Measurements from ENCODE around the gene AK9.
A peak's percentile ranks its signal among the peaks of the same experiment; 100 is the strongest.
"Not testable (repeated sequence)": the region's sequence is repeated elsewhere in the genome, so short reads cannot be mapped to it uniquely, and the experiment has no call there.

AK9 gene

DNA sequence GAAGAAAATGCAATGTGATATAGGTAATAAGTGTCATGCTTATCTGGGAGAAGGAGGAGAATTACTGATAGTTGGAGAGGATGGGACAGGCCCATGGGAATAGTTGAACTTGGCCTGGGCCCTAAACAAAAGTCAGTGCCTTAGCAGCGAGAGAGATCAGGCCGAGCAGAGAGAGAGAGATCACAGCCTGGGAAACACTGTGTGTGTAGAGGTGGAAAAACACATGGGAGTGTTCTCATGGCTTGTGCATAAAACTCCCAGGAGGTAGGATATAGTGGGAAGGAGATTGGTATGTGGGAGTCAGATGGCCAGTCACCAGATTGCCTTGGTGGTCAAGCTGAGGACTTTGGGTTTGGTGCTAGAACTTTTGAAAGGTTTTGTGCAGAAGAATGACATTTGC is 47.7 kb upstream of the AK9 start:
- TF ChIP-seq ZFP3 (CRISPR knock-in tag; IDR thresholded peaks at IDR 0.05), result no peak
- TF ChIP-seq ARNTL (CRISPR knock-in tag; IDR thresholded peaks at IDR 0.05; ENCODE audit: borderline replicate concordance, low read depth), result no peak
- no peak for TF ChIP-seq BACH2 (CRISPR knock-in tag; IDR thresholded peaks at IDR 0.05; ENCODE audit: borderline replicate concordance)
- no peak for TF ChIP-seq SNAI2 (CRISPR knock-in tag; IDR thresholded peaks at IDR 0.05)
- TF ChIP-seq, protein P1, sequence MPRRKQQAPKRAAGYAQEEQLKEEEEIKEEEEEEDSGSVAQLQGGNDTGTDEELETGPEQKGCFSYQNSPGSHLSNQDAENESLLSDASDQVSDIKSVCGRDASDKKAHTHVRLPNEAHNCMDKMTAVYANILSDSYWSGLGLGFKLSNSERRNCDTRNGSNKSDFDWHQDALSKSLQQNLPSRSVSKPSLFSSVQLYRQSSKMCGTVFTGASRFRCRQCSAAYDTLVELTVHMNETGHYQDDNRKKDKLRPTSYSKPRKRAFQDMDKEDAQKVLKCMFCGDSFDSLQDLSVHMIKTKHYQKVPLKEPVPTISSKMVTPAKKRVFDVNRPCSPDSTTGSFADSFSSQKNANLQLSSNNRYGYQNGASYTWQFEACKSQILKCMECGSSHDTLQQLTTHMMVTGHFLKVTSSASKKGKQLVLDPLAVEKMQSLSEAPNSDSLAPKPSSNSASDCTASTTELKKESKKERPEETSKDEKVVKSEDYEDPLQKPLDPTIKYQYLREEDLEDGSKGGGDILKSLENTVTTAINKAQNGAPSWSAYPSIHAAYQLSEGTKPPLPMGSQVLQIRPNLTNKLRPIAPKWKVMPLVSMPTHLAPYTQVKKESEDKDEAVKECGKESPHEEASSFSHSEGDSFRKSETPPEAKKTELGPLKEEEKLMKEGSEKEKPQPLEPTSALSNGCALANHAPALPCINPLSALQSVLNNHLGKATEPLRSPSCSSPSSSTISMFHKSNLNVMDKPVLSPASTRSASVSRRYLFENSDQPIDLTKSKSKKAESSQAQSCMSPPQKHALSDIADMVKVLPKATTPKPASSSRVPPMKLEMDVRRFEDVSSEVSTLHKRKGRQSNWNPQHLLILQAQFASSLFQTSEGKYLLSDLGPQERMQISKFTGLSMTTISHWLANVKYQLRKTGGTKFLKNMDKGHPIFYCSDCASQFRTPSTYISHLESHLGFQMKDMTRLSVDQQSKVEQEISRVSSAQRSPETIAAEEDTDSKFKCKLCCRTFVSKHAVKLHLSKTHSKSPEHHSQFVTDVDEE (CRISPR knock-in tag; IDR thresholded peaks at IDR 0.05), result no peak
- ATAC-seq, result no peak

DNA sequence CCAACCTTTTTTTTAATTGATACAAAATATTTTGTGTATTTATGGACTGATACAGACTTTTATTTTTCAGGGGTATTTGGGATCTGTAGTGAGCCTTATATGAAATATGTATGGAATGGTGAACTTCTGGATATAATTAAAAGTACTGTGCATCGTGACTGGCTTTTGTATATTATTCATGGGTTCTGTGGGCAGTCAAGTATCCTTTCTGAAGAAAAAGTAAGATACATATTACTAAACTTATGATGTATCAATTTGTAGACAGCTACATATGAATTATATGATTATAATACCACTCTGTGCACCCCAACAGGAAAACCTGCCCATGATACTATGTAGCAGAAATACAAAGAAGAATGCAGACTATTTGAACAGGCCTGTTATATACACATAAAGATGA is 47.3 kb upstream of the AK9 start:
- 0 out of 3 replicates have a peak, but pooled peaks have one; percentile 40 for ATAC-seq
- no peak for TF ChIP-seq ZNF8 (CRISPR knock-in tag; IDR thresholded peaks at IDR 0.05)
- no peak for TF ChIP-seq OSR1 (CRISPR knock-in tag; IDR thresholded peaks at IDR 0.05)
- TF ChIP-seq ZFP30 (CRISPR knock-in tag; IDR thresholded peaks at IDR 0.05), result no peak
- TF ChIP-seq ZNF70 (CRISPR knock-in tag; IDR thresholded peaks at IDR 0.05), result no peak
- no peak for TF ChIP-seq GLIS3 (CRISPR knock-in tag; IDR thresholded peaks at IDR 0.05)
- no peak for TF ChIP-seq SNAI2 (CRISPR knock-in tag; IDR thresholded peaks at IDR 0.05)
- TF ChIP-seq, protein P2, sequence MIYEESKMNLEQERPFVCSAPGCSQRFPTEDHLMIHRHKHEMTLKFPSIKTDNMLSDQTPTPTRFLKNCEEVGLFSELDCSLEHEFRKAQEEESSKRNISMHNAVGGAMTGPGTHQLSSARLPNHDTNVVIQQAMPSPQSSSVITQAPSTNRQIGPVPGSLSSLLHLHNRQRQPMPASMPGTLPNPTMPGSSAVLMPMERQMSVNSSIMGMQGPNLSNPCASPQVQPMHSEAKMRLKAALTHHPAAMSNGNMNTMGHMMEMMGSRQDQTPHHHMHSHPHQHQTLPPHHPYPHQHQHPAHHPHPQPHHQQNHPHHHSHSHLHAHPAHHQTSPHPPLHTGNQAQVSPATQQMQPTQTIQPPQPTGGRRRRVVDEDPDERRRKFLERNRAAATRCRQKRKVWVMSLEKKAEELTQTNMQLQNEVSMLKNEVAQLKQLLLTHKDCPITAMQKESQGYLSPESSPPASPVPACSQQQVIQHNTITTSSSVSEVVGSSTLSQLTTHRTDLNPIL (CRISPR knock-in tag; IDR thresholded peaks at IDR 0.05; ENCODE audit: low read depth), result no peak
- TF ChIP-seq ZNF565 (CRISPR knock-in tag; conservative IDR thresholded peaks at IDR 0.05; ENCODE audit: low read depth), result no peak
- TF ChIP-seq ARNTL (CRISPR knock-in tag; IDR thresholded peaks at IDR 0.05; ENCODE audit: borderline replicate concordance, low read depth), result no peak
- TF ChIP-seq ESRRG (CRISPR knock-in tag; IDR thresholded peaks at IDR 0.05), result no peak

DNA sequence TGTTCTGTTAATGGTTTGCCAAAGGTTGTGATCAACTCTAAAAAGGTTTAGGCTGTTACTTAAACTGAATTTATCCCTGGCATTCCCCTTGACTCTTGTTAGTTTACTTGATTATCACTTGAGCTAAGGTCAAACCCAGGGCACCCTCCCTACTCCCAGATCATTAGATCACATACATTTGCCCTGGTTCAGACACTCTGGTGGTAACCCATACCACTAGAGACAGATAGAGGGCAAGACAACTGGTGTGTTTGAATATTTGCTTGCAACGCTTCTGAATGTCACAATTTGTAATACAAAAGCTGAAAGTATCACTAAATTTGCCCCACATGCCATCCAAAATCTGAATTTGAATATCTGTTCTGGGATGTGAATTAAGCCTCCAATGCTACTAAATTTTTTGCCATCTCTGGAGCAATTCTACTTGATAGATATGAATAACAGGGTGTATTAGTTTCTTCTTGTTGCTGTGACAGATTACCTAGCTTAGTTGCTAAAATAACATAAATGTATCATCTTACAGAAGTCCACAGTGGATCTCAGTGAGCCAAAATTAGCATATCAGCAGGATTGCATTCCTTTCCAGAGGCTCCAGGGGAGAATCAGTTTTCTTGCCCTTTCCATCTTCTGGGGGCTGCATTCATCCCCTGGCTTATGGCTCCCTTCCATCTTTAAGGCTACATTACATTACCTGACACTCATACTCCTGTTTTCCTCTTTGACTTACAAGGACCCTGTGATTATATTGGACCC is 45.4 kb upstream of the AK9 start:
- ATAC-seq, result no peak
- TF ChIP-seq ESRRG (CRISPR knock-in tag; IDR thresholded peaks at IDR 0.05), result no peak
- TF ChIP-seq ZNF565 (CRISPR knock-in tag; conservative IDR thresholded peaks at IDR 0.05; ENCODE audit: low read depth), result no peak
- no peak for TF ChIP-seq ARNTL (CRISPR knock-in tag; IDR thresholded peaks at IDR 0.05; ENCODE audit: borderline replicate concordance, low read depth)
- no peak for TF ChIP-seq SNAI2 (CRISPR knock-in tag; IDR thresholded peaks at IDR 0.05)
- TF ChIP-seq, protein P1 (CRISPR knock-in tag; IDR thresholded peaks at IDR 0.05), result no peak
- TF ChIP-seq ZNF70 (CRISPR knock-in tag; IDR thresholded peaks at IDR 0.05), result no peak
- TF ChIP-seq RARB (CRISPR knock-in tag; IDR thresholded peaks at IDR 0.05), result no peak
- no peak for TF ChIP-seq ZFP30 (CRISPR knock-in tag; IDR thresholded peaks at IDR 0.05)
- no peak for TF ChIP-seq BACH2 (CRISPR knock-in tag; IDR thresholded peaks at IDR 0.05; ENCODE audit: borderline replicate concordance)
- TF ChIP-seq, protein P2 (CRISPR knock-in tag; IDR thresholded peaks at IDR 0.05; ENCODE audit: low read depth), result no peak
- TF ChIP-seq, protein P3, sequence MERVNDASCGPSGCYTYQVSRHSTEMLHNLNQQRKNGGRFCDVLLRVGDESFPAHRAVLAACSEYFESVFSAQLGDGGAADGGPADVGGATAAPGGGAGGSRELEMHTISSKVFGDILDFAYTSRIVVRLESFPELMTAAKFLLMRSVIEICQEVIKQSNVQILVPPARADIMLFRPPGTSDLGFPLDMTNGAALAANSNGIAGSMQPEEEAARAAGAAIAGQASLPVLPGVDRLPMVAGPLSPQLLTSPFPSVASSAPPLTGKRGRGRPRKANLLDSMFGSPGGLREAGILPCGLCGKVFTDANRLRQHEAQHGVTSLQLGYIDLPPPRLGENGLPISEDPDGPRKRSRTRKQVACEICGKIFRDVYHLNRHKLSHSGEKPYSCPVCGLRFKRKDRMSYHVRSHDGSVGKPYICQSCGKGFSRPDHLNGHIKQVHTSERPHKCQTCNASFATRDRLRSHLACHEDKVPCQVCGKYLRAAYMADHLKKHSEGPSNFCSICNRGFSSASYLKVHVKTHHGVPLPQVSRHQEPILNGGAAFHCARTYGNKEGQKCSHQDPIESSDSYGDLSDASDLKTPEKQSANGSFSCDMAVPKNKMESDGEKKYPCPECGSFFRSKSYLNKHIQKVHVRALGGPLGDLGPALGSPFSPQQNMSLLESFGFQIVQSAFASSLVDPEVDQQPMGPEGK (CRISPR knock-in tag; IDR thresholded peaks at IDR 0.05; ENCODE audit: borderline replicate concordance), result no peak

DNA sequence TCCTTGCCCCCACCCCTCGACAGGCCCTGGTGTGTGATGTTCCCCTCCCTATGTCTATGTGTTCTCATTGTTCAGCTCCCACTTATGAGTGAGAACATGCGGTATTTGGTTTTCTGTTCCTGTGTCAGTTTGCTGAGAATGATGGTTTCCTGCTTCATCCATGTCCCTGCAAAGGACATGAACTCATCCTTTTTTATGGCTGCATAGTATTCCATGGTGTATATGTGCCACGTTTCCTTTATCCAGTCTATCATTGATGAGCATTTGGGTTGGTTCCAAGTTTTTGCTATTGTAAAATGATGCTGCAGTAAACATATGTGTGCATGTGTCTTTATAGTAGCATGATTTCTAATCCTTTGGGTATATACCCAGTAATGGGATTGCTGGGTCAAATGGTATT is 34.2 kb upstream of the AK9 start:
- ATAC-seq, result not testable (repeated sequence)

Data from SK-N-SH treated with all-trans-retinoic acid at 6 μM for 48 hours (cell line).